HepG2 (cell line): ENCODE results near the gene FBXO11. TPM values are rescaled to one million over a fixed set of nuclear protein-coding genes. Genes with fewer than 3 reads are reported as not detected.

Experiments
- ATAC-seq: fragments of 200-7000 bp; cut with Tn5 transposase; 3 replicates; pipeline ENCODE4 v1.9.1; 2020; ENCODE audit warnings: mild to moderate bottlenecking, moderate library complexity
- BruUV-seq: library from RNA; stranded (reverse); fragments of 400-500 nt; replicated peaks from 2 replicates; lab custom pipeline; 2021; lab: Mats Ljungman, UMichigan
- CTCF ChIA-PET: fragments of 300-600 bp; formaldehyde crosslinking; extraction: SDS; loops from one replicate; lab custom pipeline; 2021; ENCODE audit warnings: low total read pairs, inconsistent platforms, low intra/inter-chr PET ratio; lab: Yijun Ruan, JAX
- POLR2A ChIA-PET: fragments of 350-600 bp; sonication (Branson Sonifier 250); formaldehyde crosslinking; loops from one replicate; lab custom pipeline; 2020; ENCODE audit warnings: antibody characterized with exemption, inconsistent platforms; lab: Yijun Ruan, JAX
- DNase-seq: peaks from one replicate; pipeline ENCODE4 v3.0.0-alpha.2; 2015; ENCODE audit warnings: low spot score
- FAIRE-seq: peaks from 3 replicates; lab custom pipeline; 2011; peaks lifted over from hg19 to GRCh38; lab: Jason Lieb, UNC
- H2AFZ ChIP-seq: one replicate; pipeline ENCODE4 v1.6.1; 2011; ENCODE audit warnings: low read length, inconsistent platforms
- H3K27ac ChIP-seq: fragments of 300-600 bp; 3 replicates; pipeline ENCODE4 v1.8.0; 2011; ENCODE audit warnings: mixed run types, mild to moderate bottlenecking, mixed read lengths, low read length, inconsistent platforms; ENCODE audit not compliant: insufficient read depth; ENCODE audit errors: extremely low read length
- H3K27me3 ChIP-seq, 2 experiments: fragments of 200-600 bp in 1 of 2; 2 replicates in 1 of 2; 3 replicates in 1 of 2; pipeline versions ENCODE4 v1.6.0 to v1.8.0; 2011; ENCODE audit warnings: low read length in 2 of 2, mild to moderate bottlenecking in 2 of 2, moderate library complexity in 2 of 2, inconsistent platforms in 1 of 2; ENCODE audit not compliant: insufficient read depth in 2 of 2, control insufficient read depth in 1 of 2
- H3K36me3 ChIP-seq, 2 experiments: fragments of 200-600 bp in 1 of 2; replicated peaks in 1 of 2; 2 replicates in 1 of 2; 3 replicates in 1 of 2; pipeline versions ENCODE4 v1.5.1 to v1.8.0; 2011; ENCODE audit warnings: low read length in 2 of 2, inconsistent platforms in 1 of 2; ENCODE audit not compliant: insufficient read depth in 2 of 2, control insufficient read depth in 1 of 2
- H3K4me1 ChIP-seq: 2 replicates; pipeline ENCODE4 v1.5.1; 2012; ENCODE audit warnings: low read length, inconsistent platforms; ENCODE audit not compliant: insufficient read depth
- H3K4me2 ChIP-seq: 2 replicates; pipeline ENCODE4 v1.6.0; 2011; ENCODE audit warnings: low read depth, low read length, inconsistent platforms
- H3K4me3 ChIP-seq, 3 experiments: fragments of 200-600 bp in 1 of 3; sonication (generic), shearing (Covaris generic) in 1 of 3; replicated peaks in 1 of 3; 2 replicates each; pipeline ENCODE4 v1.5.1; 2011 to 2016; ENCODE audit warnings: low read length in 3 of 3, inconsistent platforms in 2 of 3, low read depth in 2 of 3, mild to moderate bottlenecking in 2 of 3, control low read depth in 1 of 3, mixed read lengths in 1 of 3; ENCODE audit not compliant: insufficient read depth in 1 of 3
- H3K79me2 ChIP-seq: one replicate; pipeline ENCODE4 v1.6.1; 2011; ENCODE audit warnings: low read length, inconsistent platforms; ENCODE audit not compliant: insufficient read depth
- H3K9ac ChIP-seq: 2 replicates; pipeline ENCODE4 v1.6.0; 2011; ENCODE audit warnings: mild to moderate bottlenecking, low read depth, low read length, inconsistent platforms; ENCODE audit not compliant: insufficient read depth
- H3K9me3 ChIP-seq: 2 replicates; pipeline ENCODE4 v1.5.1; 2012; ENCODE audit warnings: mild to moderate bottlenecking, low read length
- H4K20me1 ChIP-seq: 2 replicates; pipeline ENCODE4 v1.6.0; 2011; ENCODE audit warnings: inconsistent platforms, mild to moderate bottlenecking, low read length, moderate library complexity; ENCODE audit not compliant: insufficient read depth
- CEBPB ChIP-seq: IDR thresholded peaks from 2 replicates; pipeline ENCODE4 v1.6.1; 2011; ENCODE audit warnings: low read depth, low read length, improper control_type of control experiment, borderline replicate concordance
- ELF4 ChIP-seq: sonication (generic); formaldehyde crosslinking; IDR thresholded peaks from 2 replicates; pipeline ENCODE4 v1.5.0; 2020; ENCODE audit warnings: missing genetic modification reagents, mild to moderate bottlenecking, moderate library complexity, borderline replicate concordance
- GZF1 ChIP-seq: sonication (generic); formaldehyde crosslinking; IDR thresholded peaks from 2 replicates; pipeline ENCODE4 v1.5.1; 2020; ENCODE audit warnings: mild to moderate bottlenecking, missing genetic modification reagents
- KAT7 ChIP-seq: IDR thresholded peaks from 2 replicates; pipeline ENCODE4 v1.6.1; 2018; ENCODE audit warnings: borderline replicate concordance, missing compliant biosample characterization
- MEF2D ChIP-seq: sonication (generic); formaldehyde crosslinking; IDR thresholded peaks from 2 replicates; pipeline ENCODE4 v1.5.1; 2020; ENCODE audit warnings: mild to moderate bottlenecking, missing genetic modification reagents
- NFKBIZ ChIP-seq: IDR thresholded peaks from 2 replicates; pipeline ENCODE4 v1.6.1; 2018; ENCODE audit warnings: missing genetic modification reagents, missing compliant biosample characterization
- NKX3-1 ChIP-seq: sonication (generic); formaldehyde crosslinking; IDR thresholded peaks from 2 replicates; pipeline ENCODE4 v1.5.0; 2020; ENCODE audit warnings: missing genetic modification reagents
- POGK ChIP-seq: sonication (generic); formaldehyde crosslinking; conservative IDR thresholded peaks from 2 replicates; pipeline ENCODE4 v1.8.0; 2022; ENCODE audit warnings: mild to moderate bottlenecking, moderate library complexity, missing genetic modification reagents
- REST ChIP-seq, 2 experiments: IDR thresholded peaks; 2 replicates each; pipeline ENCODE4 v1.6.1; 2011 to 2012; ENCODE audit warnings: low read length in 2 of 2, borderline replicate concordance in 1 of 2, low read depth in 1 of 2, mild to moderate bottlenecking in 1 of 2, moderate library complexity in 1 of 2
- ZNF775 ChIP-seq: sonication (generic); formaldehyde crosslinking; IDR thresholded peaks from 2 replicates; pipeline ENCODE4 v1.4.0; 2020; ENCODE audit warnings: missing genetic modification reagents, mild to moderate bottlenecking, moderate library complexity, borderline replicate concordance
- ZSCAN9 ChIP-seq: IDR thresholded peaks from 2 replicates; pipeline ENCODE4 v1.6.1; 2016; ENCODE audit warnings: borderline replicate concordance
- ZXDC ChIP-seq: sonication (generic); formaldehyde crosslinking; IDR thresholded peaks from 2 replicates; pipeline ENCODE4 v1.5.0; 2020; ENCODE audit warnings: mild to moderate bottlenecking, missing genetic modification reagents
- WGBS: methylation state at CpG from one replicate; pipeline ENCODE4 v1.1.6; 2017; ENCODE audit warnings: low lambda C conversion rate; 5-methylcytosine and 5-hydroxymethylcytosine counted together
- in situ Hi-C: cut with HindIII; loops from 2 replicates; pipeline ENCODE4 v1.10.0; 2017; ENCODE audit warnings: low pct_unique_long_range_greater_than_20kb; ENCODE audit not compliant: extremely low pct_ligation_motif_present
- intact Hi-C: fragments of 100-400 bp; cut with micrococcal nuclease; formaldehyde crosslinking; loops from one replicate; pipeline ENCODE4 v1.10.0; 2022; ENCODE audit not compliant: unreplicated experiment
- polyA plus RNA-seq, 8 experiments: library from polyadenylated mRNA; depleted of rRNA in 3 of 8; stranded (reverse) in 7 of 8; unstranded in 1 of 8; fragments of >200 nt; fragmentation: Illumina TruSeq in 4 of 8; extraction: Trizol in 4 of 8; gene quantifications; 2 replicates each; pipeline versions ENCODE4 v1.2.1 to v1.2.3, GENCODE V29; 2011 to 2016; ENCODE audit warnings: low read depth in 4 of 8, missing spikeins in 1 of 8, mixed read lengths in 1 of 8; ENCODE audit not compliant: insufficient read depth in 1 of 8
- total RNA-seq, 5 experiments: library from RNA; depleted of rRNA; stranded (reverse); fragments of >200 nt; fragmentation: Illumina TruSeq; extraction: Trizol; gene quantifications; 2 replicates each; pipeline ENCODE4 v1.2.3, GENCODE V29; 2016; ENCODE audit warnings: low read depth in 1 of 5

Gene FBXO11
- total and polyA plus RNA-seq, 2 of the 13 experiments (the other 11 are each of a cell fraction or from before 2014, with no cell fraction given): 27.9 to 47.6 TPM

GRCh38 chr2:47903781-47904490 is 2.4 kb downstream of the FBXO11 start:
- CTCF ChIA-PET: no interaction called here
- no peaks in the 10 kb centered on the region for H3K36me3 ChIP-seq
- in situ Hi-C loops (no loop called here), intact Hi-C loops (loop anchor here (10.0 kb wide), 2 partner anchors 119 to 321 kb away; partner anchors contain the start of gene MSH6)
- peaks cover 59% of the 10 kb centered on the region for H3K79me2 ChIP-seq
- H3K4me3 ChIP-seq: peak overlapping the region; percentile 98 to 100 (median 99)
- H3K27ac ChIP-seq: peak overlapping the region; percentile 98
- H3K9ac ChIP-seq: peak overlapping the region; percentile 96
- H4K20me1 ChIP-seq: peaks cover 38% of the 10 kb centered on the region
- H3K9me3 ChIP-seq: no peaks in the 10 kb centered on the region
- H2AFZ ChIP-seq: no peak overlapping the region
- DNase-seq (no peak), ATAC-seq (no peak), FAIRE-seq (no peak)
- WGBS: 1% methylated on average over 10 of the region's 10 CpGs
- H3K4me1 ChIP-seq: peaks cover 29% of the 10 kb centered on the region
- POLR2A ChIA-PET: interaction anchor here (0.6 kb wide), 1 partner anchor 545 kb away, joined by 3 read pairs; no protein-coding TSS in a partner anchor
- H3K27me3 ChIP-seq: no peaks in the 10 kb centered on the region; a peak in 1 of 5 replicates
- TSS peak; percentile 44 for BruUV-seq
- H3K4me2 ChIP-seq: peak overlapping the region; percentile 76
- TF ChIP-seq POGK (CRISPR knock-in tag) (0 out of 2 replicates have a peak, but pooled peaks have one; percentile 35), ZXDC (CRISPR knock-in tag) (no peak), ZNF775 (no peak), NKX3-1 (CRISPR knock-in tag) (no peak), ZSCAN9 (peak; percentile 32; the same call in 1 of the 2 replicates), NFKBIZ (CRISPR knock-in tag) (no peak), REST (IDR thresholded peaks at IDR 0.05; ENCODE audit: borderline replicate concordance in 1 of 2, low read depth in 1 of 2, low read length in 2 of 2) (0 out of 4 replicates have a peak, but pooled peaks of 1 of the 2 experiments have one; percentile 10), GZF1 (0 out of 2 replicates have a peak, but pooled peaks have one; percentile 16), CEBPB (0 out of 2 replicates have a peak, but pooled peaks have one; percentile 21), KAT7 (CRISPR knock-in tag) (0 out of 2 replicates have a peak, but pooled peaks have one; percentile 2), ELF4 (CRISPR knock-in tag) (peak; percentile 24; the same call in 1 of the 2 replicates), MEF2D (CRISPR knock-in tag) (0 out of 2 replicates have a peak, but pooled peaks have one; percentile 27)
